K562 (cell line): Measurements from ENCODE around the gene MBD6. TPM values are rescaled to one million over a fixed set of nuclear protein-coding genes. Genes with fewer than 3 reads are reported as not detected.

ENCODE experiments used
- CHD2 ChIP-seq: IDR thresholded peaks from 2 replicates; pipeline ENCODE4 v1.6.1; 2011; ENCODE audit warnings: low read depth, low read length
- ETV5 ChIP-seq: sonication (generic); formaldehyde crosslinking; IDR thresholded peaks from 2 replicates; pipeline ENCODE4 v1.4.0; 2020; ENCODE audit warnings: low read depth, mild to moderate bottlenecking, missing genetic modification reagents
- JUN ChIP-seq, 2 experiments: sonication (generic) in 1 of 2; formaldehyde crosslinking in 1 of 2; IDR thresholded peaks; 2 replicates each; pipeline versions ENCODE4 v1.6.1 to v1.8.0; 2012 to 2022; ENCODE audit warnings: borderline replicate concordance in 2 of 2, mild to moderate bottlenecking in 2 of 2, improper control_type of control experiment in 1 of 2, low read depth in 1 of 2, low read length in 1 of 2, missing genetic modification reagents in 1 of 2
- NFRKB ChIP-seq: fragments of 450-650 bp; IDR thresholded peaks from 2 replicates; pipeline ENCODE4 v1.6.1; 2016; ENCODE audit warnings: low read depth
- NR4A1 ChIP-seq, 2 experiments: fragments of 250-450 bp in 1 of 2; fragments of 450-650 bp in 1 of 2; sonication (Bioruptor Pico) in 1 of 2; IDR thresholded peaks; 2 replicates each; pipeline versions ENCODE4 v1.4.0 to v1.6.1; 2016 to 2020; ENCODE audit warnings: mild to moderate bottlenecking in 2 of 2, missing compliant biosample characterization in 1 of 2, missing genetic modification characterization in 1 of 2, moderate library complexity in 1 of 2
- NRF1 ChIP-seq, 2 experiments: fragments of 450-650 bp; IDR thresholded peaks in 1 of 2; conservative IDR thresholded peaks in 1 of 2; 2 replicates each; pipeline ENCODE4 v1.6.1; 2014; ENCODE audit warnings: mild to moderate bottlenecking in 2 of 2
- PHF8 ChIP-seq: fragments of 200-600 bp; sonication (generic); IDR thresholded peaks from 2 replicates; pipeline ENCODE4 v1.6.1; 2012; ENCODE audit warnings: mixed run types, mild to moderate bottlenecking, inconsistent platforms, low read length, moderate library complexity, borderline replicate concordance
- RBFOX2 ChIP-seq: fragments of 200-400 bp; formaldehyde crosslinking; IDR thresholded peaks from 2 replicates; pipeline ENCODE4 v1.6.1; 2017; ENCODE audit warnings: low read depth, mild to moderate bottlenecking, low read length, moderate library complexity
- TAF1 ChIP-seq: IDR thresholded peaks from 2 replicates; pipeline ENCODE4 v1.6.1; 2011; ENCODE audit warnings: mild to moderate bottlenecking, low read length, moderate library complexity; ENCODE audit not compliant: insufficient read depth, control insufficient read depth, severe bottlenecking; ENCODE audit errors: extremely low read depth
- TBP ChIP-seq: optimal IDR thresholded peaks from 2 replicates; pipeline ENCODE3; 2011; ENCODE audit warnings: low read depth, low read length, improper control_type of control experiment
- ZC3H4 ChIP-seq: sonication (generic); formaldehyde crosslinking; IDR thresholded peaks from 2 replicates; pipeline ENCODE4 v1.9.0; 2021; ENCODE audit warnings: missing genetic modification reagents, borderline replicate concordance
- ZFX ChIP-seq: sonication (generic); formaldehyde crosslinking; IDR thresholded peaks from 2 replicates; pipeline ENCODE4 v1.8.0; 2022; ENCODE audit warnings: mild to moderate bottlenecking, missing genetic modification reagents, moderate library complexity
- ZNF589 ChIP-seq: fragments of 200-800 bp; sonication (Bioruptor generic); IDR thresholded peaks from 2 replicates; pipeline ENCODE4 v1.6.1; 2016; ENCODE audit warnings: low read depth, missing genetic modification characterization, missing compliant biosample characterization
- polyA plus RNA-seq, 8 experiments: library from polyadenylated mRNA; depleted of rRNA in 4 of 8; stranded (reverse) in 5 of 8; unstranded in 3 of 8; fragments of >200 nt; fragmentation: Nextera tagmentation in 2 of 8; fragmentation: Illumina TruSeq in 1 of 8; extraction: Ambion mirVana in 2 of 8; extraction: Trizol in 1 of 8; gene quantifications; 2 replicates each; pipeline versions ENCODE4 v1.2.1 to v1.2.3, GENCODE V29; 2011 to 2014; ENCODE audit warnings: inconsistent platforms in 1 of 8, missing spikeins in 1 of 8
- total RNA-seq, 7 experiments: library from RNA; depleted of rRNA in 6 of 7; stranded (reverse); fragments of >200 nt in 6 of 7; fragmentation: Illumina TruSeq in 2 of 7; extraction: Trizol in 2 of 7; gene quantifications; 2 replicates each; pipeline versions ENCODE4 v1.2.1 to v1.2.3, GENCODE V29; 2011 to 2021; ENCODE audit warnings: low replicate concordance in 1 of 7
- TF ChIP-seq, protein P1 (sequence below), 2 experiments: IDR thresholded peaks; 2 replicates each; pipeline ENCODE4 v1.6.1; 2011; ENCODE audit warnings: borderline replicate concordance in 1 of 2, control low read depth in 1 of 2, low read depth in 1 of 2, low read length in 1 of 2, mild to moderate bottlenecking in 1 of 2, mixed read lengths in 1 of 2, moderate library complexity in 1 of 2; ENCODE audit not compliant: insufficient read depth in 1 of 2, insufficient read length in 1 of 2, poor library complexity in 1 of 2, severe bottlenecking in 1 of 2; ENCODE audit errors: extremely low read depth in 1 of 2
- TF ChIP-seq, protein P2 (sequence below): sonication (generic); IDR thresholded peaks from 2 replicates; pipeline ENCODE4 v1.6.1; 2016
- TF ChIP-seq, protein P3 (sequence below): fragments of 450-650 bp; IDR thresholded peaks from 2 replicates; pipeline ENCODE4 v1.6.1; 2017; ENCODE audit warnings: antibody characterized with exemption, mild to moderate bottlenecking

The MBD6 gene
- total and polyA plus RNA-seq, 9 of the 15 experiments (the other 6 are each of a cell fraction or from before 2014, with no cell fraction given) = 2.0 to 54.8 (median 3.8) TPM

DNA sequence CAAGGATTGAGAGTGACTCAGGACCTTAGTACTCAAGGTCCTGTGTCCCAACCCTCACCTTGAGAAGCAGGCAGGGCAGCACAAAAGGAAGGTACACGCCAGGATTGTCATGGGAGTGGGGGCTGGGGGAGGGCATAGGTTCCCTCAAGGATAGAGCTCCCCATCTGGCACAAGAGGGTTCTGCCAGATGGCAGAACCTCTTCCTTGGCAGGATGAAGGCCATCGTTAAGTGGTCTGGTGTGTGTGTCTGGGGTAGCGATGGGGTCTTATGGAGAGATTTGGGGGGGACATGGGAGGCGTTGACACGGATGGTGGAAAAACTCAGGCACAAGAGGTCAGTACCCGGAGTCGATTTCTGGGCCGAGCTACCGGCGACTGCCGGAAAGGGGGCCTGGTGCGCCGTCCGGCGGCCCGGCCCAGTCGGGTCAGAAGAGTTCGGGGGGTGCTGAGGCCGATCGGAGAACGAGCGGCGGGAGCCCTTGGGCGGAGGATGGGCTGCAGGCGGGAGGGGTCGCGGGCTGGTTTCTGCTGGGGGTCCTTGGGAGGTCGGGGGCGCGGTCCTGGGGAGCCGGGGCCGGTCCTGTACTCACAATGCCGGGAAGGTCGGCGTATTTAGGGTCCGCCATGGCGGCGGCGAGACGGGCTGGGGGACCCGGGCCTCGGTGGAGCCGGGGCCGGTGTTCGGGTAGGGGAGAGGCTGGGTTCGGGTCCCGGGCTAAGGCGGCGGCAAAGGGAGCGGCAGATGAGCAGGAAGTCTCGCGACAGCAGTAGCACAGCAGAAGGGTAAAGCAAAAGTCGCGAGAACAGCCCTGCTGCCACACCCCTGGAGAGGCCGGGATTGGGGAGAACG is 24.0 kb downstream of the MBD6 start, which contains the start of gene DCTN2 (continued):
- TF ChIP-seq, protein P1, sequence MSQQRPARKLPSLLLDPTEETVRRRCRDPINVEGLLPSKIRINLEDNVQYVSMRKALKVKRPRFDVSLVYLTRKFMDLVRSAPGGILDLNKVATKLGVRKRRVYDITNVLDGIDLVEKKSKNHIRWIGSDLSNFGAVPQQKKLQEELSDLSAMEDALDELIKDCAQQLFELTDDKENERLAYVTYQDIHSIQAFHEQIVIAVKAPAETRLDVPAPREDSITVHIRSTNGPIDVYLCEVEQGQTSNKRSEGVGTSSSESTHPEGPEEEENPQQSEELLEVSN (IDR thresholded peaks at IDR 0.05; ENCODE audit: borderline replicate concordance in 1 of 2, extremely low read depth in 1 of 2, insufficient read depth in 1 of 2, insufficient read length in 1 of 2, low read depth in 1 of 2, low read length in 1 of 2, poor library complexity in 1 of 2, severe bottlenecking in 1 of 2) = peak in 1 of 2 experiments; percentile 45
- TF ChIP-seq CHD2 = peak; percentile 99
- TF ChIP-seq NFRKB = peak; percentile 42; the same call in 1 of the 2 replicates
- TF ChIP-seq TAF1 = peak; percentile 57
- TF ChIP-seq, protein P2, sequence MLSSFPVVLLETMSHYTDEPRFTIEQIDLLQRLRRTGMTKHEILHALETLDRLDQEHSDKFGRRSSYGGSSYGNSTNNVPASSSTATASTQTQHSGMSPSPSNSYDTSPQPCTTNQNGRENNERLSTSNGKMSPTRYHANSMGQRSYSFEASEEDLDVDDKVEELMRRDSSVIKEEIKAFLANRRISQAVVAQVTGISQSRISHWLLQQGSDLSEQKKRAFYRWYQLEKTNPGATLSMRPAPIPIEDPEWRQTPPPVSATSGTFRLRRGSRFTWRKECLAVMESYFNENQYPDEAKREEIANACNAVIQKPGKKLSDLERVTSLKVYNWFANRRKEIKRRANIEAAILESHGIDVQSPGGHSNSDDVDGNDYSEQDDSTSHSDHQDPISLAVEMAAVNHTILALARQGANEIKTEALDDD = peak; percentile 58; the same call in 1 of the 2 replicates
- TF ChIP-seq JUN (IDR thresholded peaks at IDR 0.05; ENCODE audit: borderline replicate concordance, low read depth, low read length) = no peak
- peak; percentile 21; the same call in 1 of the 2 replicates for TF ChIP-seq JUN (CRISPR knock-in tag; IDR thresholded peaks at IDR 0.05; ENCODE audit: borderline replicate concordance)
- TF ChIP-seq, protein P3, sequence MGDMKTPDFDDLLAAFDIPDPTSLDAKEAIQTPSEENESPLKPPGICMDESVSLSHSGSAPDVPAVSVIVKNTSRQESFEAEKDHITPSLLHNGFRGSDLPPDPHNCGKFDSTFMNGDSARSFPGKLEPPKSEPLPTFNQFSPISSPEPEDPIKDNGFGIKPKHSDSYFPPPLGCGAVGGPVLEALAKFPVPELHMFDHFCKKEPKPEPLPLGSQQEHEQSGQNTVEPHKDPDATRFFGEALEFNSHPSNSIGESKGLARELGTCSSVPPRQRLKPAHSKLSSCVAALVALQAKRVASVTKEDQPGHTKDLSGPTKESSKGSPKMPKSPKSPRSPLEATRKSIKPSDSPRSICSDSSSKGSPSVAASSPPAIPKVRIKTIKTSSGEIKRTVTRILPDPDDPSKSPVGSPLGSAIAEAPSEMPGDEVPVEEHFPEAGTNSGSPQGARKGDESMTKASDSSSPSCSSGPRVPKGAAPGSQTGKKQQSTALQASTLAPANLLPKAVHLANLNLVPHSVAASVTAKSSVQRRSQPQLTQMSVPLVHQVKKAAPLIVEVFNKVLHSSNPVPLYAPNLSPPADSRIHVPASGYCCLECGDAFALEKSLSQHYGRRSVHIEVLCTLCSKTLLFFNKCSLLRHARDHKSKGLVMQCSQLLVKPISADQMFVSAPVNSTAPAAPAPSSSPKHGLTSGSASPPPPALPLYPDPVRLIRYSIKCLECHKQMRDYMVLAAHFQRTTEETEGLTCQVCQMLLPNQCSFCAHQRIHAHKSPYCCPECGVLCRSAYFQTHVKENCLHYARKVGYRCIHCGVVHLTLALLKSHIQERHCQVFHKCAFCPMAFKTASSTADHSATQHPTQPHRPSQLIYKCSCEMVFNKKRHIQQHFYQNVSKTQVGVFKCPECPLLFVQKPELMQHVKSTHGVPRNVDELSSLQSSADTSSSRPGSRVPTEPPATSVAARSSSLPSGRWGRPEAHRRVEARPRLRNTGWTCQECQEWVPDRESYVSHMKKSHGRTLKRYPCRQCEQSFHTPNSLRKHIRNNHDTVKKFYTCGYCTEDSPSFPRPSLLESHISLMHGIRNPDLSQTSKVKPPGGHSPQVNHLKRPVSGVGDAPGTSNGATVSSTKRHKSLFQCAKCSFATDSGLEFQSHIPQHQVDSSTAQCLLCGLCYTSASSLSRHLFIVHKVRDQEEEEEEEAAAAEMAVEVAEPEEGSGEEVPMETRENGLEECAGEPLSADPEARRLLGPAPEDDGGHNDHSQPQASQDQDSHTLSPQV = 0 out of 2 replicates have a peak, but pooled peaks have one; percentile 50
- peak; percentile 74 for TF ChIP-seq TBP
- 0 out of 2 replicates have a peak, but pooled peaks have one; percentile 49 for TF ChIP-seq ETV5
- TF ChIP-seq NR4A1 (CRISPR knock-in tag; IDR thresholded peaks at IDR 0.05) = no peak
- TF ChIP-seq NR4A1 (tag; IDR thresholded peaks at IDR 0.05) = peak; percentile 63; the same call in 1 of the 2 replicates
- peak; percentile 92 for TF ChIP-seq ZFX (CRISPR knock-in tag)
- TF ChIP-seq ZNF589 = 0 out of 2 replicates have a peak, but pooled peaks have one; percentile 36
- 0 out of 2 replicates have a peak, but pooled peaks have one; percentile 8 for TF ChIP-seq ZC3H4 (CRISPR knock-in tag)
- TF ChIP-seq RBFOX2 = peak; percentile 89
- TF ChIP-seq PHF8 = peak; percentile 58; the same call in 1 of the 2 replicates
- peak; percentile 58 to 65; a peak in 3 of 4 replicates for TF ChIP-seq NRF1 (conservative IDR thresholded peaks at IDR 0.05 in 1 of 2, IDR thresholded peaks at IDR 0.05 in 1 of 2)
